Gastrocnemius medialis (tissue), 4 donors: ENCODE measurements around the gene PEX13. TPM values are rescaled to one million over a fixed set of nuclear protein-coding genes. Genes with fewer than 3 reads are reported as not detected.

ENCODE experiments used
- ATAC-seq, 2 donors: fragments of 150-250 bp; one replicate each; pipeline ENCODE4 v1.9.1; 2016
- DNase-seq, 2 donors: peaks; one replicate each; pipeline ENCODE4 v3.0.0-alpha.2; 2019
- H3K27ac ChIP-seq, 4 donors: fragments of 200-600 bp; sonication (generic); 1 replicate in 1 of 4; 2 replicates in 3 of 4; pipeline ENCODE4 v1.5.1; 2016 to 2018; ENCODE audit warnings: mild to moderate bottlenecking in 2 of 4, moderate library complexity in 1 of 4
- H3K27me3 ChIP-seq, 3 donors: fragments of 200-600 bp; sonication (generic) in 2 of 3; 1 replicate in 1 of 3; 2 replicates in 2 of 3; pipeline versions ENCODE4 v1.5.1 to v1.6.0; 2016 to 2019; ENCODE audit warnings: mild to moderate bottlenecking in 1 of 3, moderate library complexity in 1 of 3
- H3K36me3 ChIP-seq, 2 donors: fragments of 200-600 bp; sonication (generic) in 1 of 2; one replicate each; pipeline ENCODE4 v1.5.1; 2017 to 2018
- H3K4me1 ChIP-seq, 2 donors: fragments of 200-600 bp; sonication (generic) in 1 of 2; one replicate each; pipeline ENCODE4 v1.5.1; 2016 to 2017; ENCODE audit warnings: mild to moderate bottlenecking in 2 of 2
- H3K4me3 ChIP-seq, 4 donors: fragments of 200-600 bp; sonication (generic) in 3 of 4; 1 replicate in 1 of 4; 2 replicates in 3 of 4; pipeline ENCODE4 v1.5.1; 2016 to 2019; ENCODE audit warnings: mild to moderate bottlenecking in 2 of 4
- H3K9me3 ChIP-seq, 3 donors: fragments of 200-600 bp; sonication (generic) in 2 of 3; 1 replicate in 1 of 3; 2 replicates in 2 of 3; pipeline ENCODE4 v1.5.1; 2016 to 2019
- POLR2A ChIP-seq, 2 donors: fragments of 450-650 bp; IDR thresholded peaks; one replicate each; pipeline ENCODE4 v1.6.1; 2017; ENCODE audit warnings: antibody characterized with exemption in 2 of 2, mild to moderate bottlenecking in 2 of 2, moderate library complexity in 2 of 2
- in situ Hi-C, 4 donors: fragments of 200-750 bp; cut with MboI; loops; one replicate each; pipeline versions ENCODE4 v1.15.0 to v1.8.0; 2017; ENCODE audit warnings: low sequenced_read_pairs in 4 of 4
- intact Hi-C: fragments of 100-400 bp; cut with DNase I; formaldehyde crosslinking; loops from one replicate; pipeline ENCODE4 v1.15.1; 2023; ENCODE audit warnings: low total_unique reads
- total RNA-seq, 4 donors: library from RNA; depleted of rRNA; stranded (reverse); fragments of >200 nt; gene quantifications; one replicate each; pipeline versions ENCODE4 v1.1.0 to v1.2.3, GENCODE V29; 2016
- TF ChIP-seq, protein P1 (sequence below), 5 experiments: fragments of 450-650 bp in 3 of 5; fragments of 200-600 bp in 2 of 5; sonication (generic) in 2 of 5; IDR thresholded peaks in 4 of 5; conservative IDR thresholded peaks in 1 of 5; 1 replicate in 4 of 5; 2 replicates in 1 of 5; pipeline ENCODE4 v1.5.1; 2016 to 2019; ENCODE audit warnings: antibody characterized with exemption in 5 of 5, mild to moderate bottlenecking in 3 of 5, moderate library complexity in 3 of 5

The PEX13 gene, protein sequence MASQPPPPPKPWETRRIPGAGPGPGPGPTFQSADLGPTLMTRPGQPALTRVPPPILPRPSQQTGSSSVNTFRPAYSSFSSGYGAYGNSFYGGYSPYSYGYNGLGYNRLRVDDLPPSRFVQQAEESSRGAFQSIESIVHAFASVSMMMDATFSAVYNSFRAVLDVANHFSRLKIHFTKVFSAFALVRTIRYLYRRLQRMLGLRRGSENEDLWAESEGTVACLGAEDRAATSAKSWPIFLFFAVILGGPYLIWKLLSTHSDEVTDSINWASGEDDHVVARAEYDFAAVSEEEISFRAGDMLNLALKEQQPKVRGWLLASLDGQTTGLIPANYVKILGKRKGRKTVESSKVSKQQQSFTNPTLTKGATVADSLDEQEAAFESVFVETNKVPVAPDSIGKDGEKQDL
- total RNA-seq = 10 to 100 TPM; 19.3 to 53.9 (median 35.4) TPM

DNA sequence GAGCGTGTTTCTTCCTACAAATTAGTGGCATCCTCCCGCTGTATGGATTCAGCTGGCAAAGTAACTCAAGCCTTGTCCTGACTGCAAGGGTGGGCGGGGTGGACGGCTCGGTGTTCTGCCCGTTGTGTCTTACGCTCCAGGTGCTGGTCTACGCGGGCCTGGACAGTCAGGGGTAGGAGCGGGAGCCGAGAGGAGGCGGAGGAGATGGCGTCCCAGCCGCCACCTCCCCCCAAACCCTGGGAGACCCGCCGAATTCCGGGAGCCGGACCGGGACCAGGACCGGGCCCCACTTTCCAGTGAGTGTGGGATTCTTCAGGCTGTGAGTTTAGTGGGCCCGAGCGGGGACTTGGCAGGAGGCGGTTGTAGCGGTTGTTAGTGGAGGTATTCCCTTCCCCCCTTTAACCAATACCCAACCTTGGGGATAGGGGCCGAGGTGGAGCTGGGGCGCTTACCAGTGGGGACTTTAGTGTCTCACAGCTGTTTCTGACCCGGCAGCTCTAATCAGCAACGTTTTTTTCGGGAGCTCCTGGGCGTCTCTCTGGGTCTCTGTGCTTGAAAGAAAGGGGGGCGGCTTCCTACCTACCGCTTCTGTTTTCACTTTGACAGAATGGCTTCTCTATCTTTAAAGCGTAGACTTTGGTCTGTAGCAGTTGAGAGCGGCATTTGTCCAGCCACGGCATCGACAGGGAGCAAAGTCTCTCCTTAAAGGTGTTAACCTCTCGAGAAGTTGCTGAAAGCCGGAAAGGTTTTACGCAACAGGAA lies at the start of gene PEX13, which contains the start of gene PUS10:
TSS of gene PEX13 (plus strand) at position 165 of the 762 bp plus-strand sequence. CDS start at position 205, 40 bp downstream.
TSS of gene PUS10 (minus strand) at position 700 of the 762 bp plus-strand sequence. CDS start 6,365 bp downstream, outside the sequence.
- no peaks in the 10 kb centered on the region for H3K36me3 ChIP-seq
- H3K9me3 ChIP-seq = no peaks in the 10 kb centered on the region
- in situ Hi-C loops (no loop called here), intact Hi-C loops (loop anchor here (1.0 to 2.0 kb wide), 4 partner anchors 29 to 159 kb away; partner anchors contain the start of genes REL and SANBR)
- no peaks in the 10 kb centered on the region for H3K27me3 ChIP-seq
- ATAC-seq = peak; percentile 88 to 90
- TF ChIP-seq POLR2A (IDR thresholded peaks at IDR 0.05) = peak; percentile 84 to 86
- TF ChIP-seq, protein P1, sequence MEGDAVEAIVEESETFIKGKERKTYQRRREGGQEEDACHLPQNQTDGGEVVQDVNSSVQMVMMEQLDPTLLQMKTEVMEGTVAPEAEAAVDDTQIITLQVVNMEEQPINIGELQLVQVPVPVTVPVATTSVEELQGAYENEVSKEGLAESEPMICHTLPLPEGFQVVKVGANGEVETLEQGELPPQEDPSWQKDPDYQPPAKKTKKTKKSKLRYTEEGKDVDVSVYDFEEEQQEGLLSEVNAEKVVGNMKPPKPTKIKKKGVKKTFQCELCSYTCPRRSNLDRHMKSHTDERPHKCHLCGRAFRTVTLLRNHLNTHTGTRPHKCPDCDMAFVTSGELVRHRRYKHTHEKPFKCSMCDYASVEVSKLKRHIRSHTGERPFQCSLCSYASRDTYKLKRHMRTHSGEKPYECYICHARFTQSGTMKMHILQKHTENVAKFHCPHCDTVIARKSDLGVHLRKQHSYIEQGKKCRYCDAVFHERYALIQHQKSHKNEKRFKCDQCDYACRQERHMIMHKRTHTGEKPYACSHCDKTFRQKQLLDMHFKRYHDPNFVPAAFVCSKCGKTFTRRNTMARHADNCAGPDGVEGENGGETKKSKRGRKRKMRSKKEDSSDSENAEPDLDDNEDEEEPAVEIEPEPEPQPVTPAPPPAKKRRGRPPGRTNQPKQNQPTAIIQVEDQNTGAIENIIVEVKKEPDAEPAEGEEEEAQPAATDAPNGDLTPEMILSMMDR (IDR thresholded peaks at IDR 0.05 in 4 of 5, conservative IDR thresholded peaks at IDR 0.05 in 1 of 5) = peak in 1 of 5 experiments; percentile 39
- H3K4me3 ChIP-seq = peak within 1 kb of the TSS; percentile 85 to 94 (median 90)
- H3K27ac ChIP-seq = peak within 1 kb of the TSS; percentile 94 to 96 (median 95)
- H3K4me1 ChIP-seq = peaks cover 30 to 36% of the 10 kb centered on the region in 2 donors
- DNase-seq = peak; percentile 75 to 80

- ATAC-seq (no peak), DNase-seq (no peak)
- intact Hi-C loops = loop anchor here (1.0 kb wide), 1 partner anchor 28 kb away; no protein-coding TSS in a partner anchor
- in situ Hi-C loops = no loop called here
- H3K9me3 ChIP-seq = no peaks in the 10 kb centered on the region
- no peak for TF ChIP-seq POLR2A (IDR thresholded peaks at IDR 0.05)
- TF ChIP-seq, protein P1 (IDR thresholded peaks at IDR 0.05 in 4 of 5, conservative IDR thresholded peaks at IDR 0.05 in 1 of 5) = no peak
- H3K4me1 ChIP-seq = no peaks in the 10 kb centered on the region
- H3K4me3 ChIP-seq = no peak overlapping the region
- H3K36me3 ChIP-seq = no peaks in the 10 kb centered on the region
- no peak overlapping the region for H3K27ac ChIP-seq
- H3K27me3 ChIP-seq = no peaks in the 10 kb centered on the region
Observed at GRCh38 chr2:60972889-60973656, 44.4 kb upstream of the PEX13 start.

GRCh38 chr2:60973705-60974104 lies 43.8 kb upstream of the PEX13 start:
- DNase-seq = no peak
- Histone ChIP-seq H3K36me3 (no peaks in the 10 kb centered on the region), H3K9me3 (no peaks in the 10 kb centered on the region), H3K4me1 (no peaks in the 10 kb centered on the region), H3K4me3 (no peak overlapping the region), H3K27me3 (no peaks in the 10 kb centered on the region), H3K27ac (no peak overlapping the region)
- TF ChIP-seq POLR2A (IDR thresholded peaks at IDR 0.05) = no peak
- TF ChIP-seq, protein P1 (IDR thresholded peaks at IDR 0.05 in 4 of 5, conservative IDR thresholded peaks at IDR 0.05 in 1 of 5) = no peak
- intact Hi-C loops (loop anchor here (1.0 kb wide), 1 partner anchor 28 kb away; no protein-coding TSS in a partner anchor), in situ Hi-C loops (no loop called here)
- ATAC-seq = no peak

DNA sequence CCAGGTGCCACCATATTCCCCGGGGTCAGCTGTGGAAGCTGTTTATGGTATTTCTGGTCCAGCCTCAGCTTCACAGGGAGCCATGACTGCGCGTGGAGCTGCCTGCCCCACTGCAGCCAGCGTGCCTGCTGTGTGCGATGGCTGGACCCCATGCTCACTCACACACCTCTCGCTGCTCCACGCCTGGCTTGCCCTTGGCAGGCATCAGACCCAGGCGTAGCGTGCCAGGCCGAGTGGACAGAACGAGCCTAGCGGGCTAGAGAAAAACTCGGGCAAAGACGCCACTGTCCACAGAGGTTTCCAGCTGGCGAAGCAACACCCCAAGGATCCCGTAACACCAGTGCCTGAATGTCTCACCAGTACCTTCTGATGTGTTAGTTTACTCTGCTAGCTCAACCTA lies 42.9 kb upstream of the PEX13 start:
- DNase-seq (no peak), ATAC-seq (no peak)
- H3K4me3 ChIP-seq = no peak overlapping the region
- intact Hi-C loops (no loop called here), in situ Hi-C loops (no loop called here)
- H3K9me3 ChIP-seq = no peaks in the 10 kb centered on the region
- no peaks in the 10 kb centered on the region for H3K36me3 ChIP-seq
- no peaks in the 10 kb centered on the region for H3K4me1 ChIP-seq
- no peak overlapping the region for H3K27ac ChIP-seq
- no peaks in the 10 kb centered on the region for H3K27me3 ChIP-seq
- TF ChIP-seq, protein P1 (IDR thresholded peaks at IDR 0.05 in 4 of 5, conservative IDR thresholded peaks at IDR 0.05 in 1 of 5) = no peak
- TF ChIP-seq POLR2A (IDR thresholded peaks at IDR 0.05) = no peak
